Hematopoietic multipotent progenitor cell treated with erythropoietin and hydrocortisone succinate and interleukin-3 and kit ligand, for 8 days (in vitro differentiated cells): ENCODE results near the gene POLR2J2.
"Not testable (repeated sequence)": the region's sequence is repeated elsewhere in the genome, so short reads cannot be mapped to it uniquely, and the experiment has no call there.

Source experiments
- DNase-seq: peaks from one replicate; pipeline ENCODE4 v3.0.0-alpha.2; 2015

The POLR2J2 gene

DNA sequence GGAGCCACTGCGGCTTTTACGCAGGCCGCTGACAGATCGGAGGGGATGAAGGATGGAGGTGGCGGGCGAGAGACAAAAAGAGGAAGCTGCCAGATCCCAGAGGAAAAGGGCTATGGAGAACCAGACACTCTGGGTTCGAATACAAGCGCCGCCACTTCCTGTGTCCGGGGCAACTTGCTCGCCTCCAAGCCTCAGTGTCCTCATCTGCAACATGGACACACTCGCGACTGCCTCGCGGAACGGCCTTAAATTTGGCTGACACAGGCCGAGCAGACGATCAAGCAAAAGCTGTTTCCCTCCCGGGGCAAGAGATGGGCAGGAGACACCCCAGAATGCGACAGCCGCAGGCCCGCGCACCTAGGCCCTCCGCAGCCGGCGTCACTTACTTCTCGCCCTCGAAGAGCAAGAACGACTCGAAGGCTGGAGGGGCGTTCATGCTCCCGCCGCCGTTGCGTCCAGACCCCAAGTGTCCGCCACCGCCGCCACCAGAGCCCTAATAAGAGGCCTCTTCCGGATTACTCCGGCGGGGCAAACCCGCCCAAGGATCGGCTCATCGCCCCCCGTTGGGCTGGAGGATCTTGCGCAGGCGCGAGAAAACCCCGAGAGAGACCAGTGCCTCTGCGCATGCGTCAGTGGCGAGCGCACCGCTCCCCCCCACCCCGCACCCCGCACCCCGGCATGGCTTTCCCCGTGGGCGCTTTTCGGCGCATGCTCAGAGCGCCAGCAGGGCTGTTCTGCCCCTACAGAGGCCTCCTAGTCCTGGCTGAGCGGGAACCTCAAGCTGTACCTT lies at the start of gene POLR2J2:
POLR2J2 (minus strand) TSS at position 498 of the 790 bp plus-strand sequence; CDS start at position 436, 62 bp downstream.
- not testable (repeated sequence) for DNase-seq

DNA sequence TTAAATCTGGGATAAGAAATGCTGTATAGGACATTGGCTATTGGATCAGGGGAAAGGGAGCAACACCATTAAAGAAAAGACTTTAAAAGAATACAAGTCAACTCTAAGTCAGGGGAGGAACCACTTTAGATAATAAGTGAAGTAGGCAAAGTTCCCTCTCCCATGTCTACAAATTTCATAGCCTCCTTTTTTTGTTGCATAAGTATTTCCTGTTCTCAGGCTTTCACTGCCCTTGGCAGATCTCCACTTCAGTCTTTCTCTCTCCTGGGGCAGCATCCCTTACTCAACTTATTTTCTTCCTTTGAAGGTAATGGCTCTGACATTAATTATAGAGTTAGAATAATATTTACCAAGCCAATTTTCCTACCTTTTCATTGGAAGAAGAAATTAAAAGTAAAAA lies 47.0 kb upstream of the POLR2J2 start:
- not testable (repeated sequence) for DNase-seq

DNA sequence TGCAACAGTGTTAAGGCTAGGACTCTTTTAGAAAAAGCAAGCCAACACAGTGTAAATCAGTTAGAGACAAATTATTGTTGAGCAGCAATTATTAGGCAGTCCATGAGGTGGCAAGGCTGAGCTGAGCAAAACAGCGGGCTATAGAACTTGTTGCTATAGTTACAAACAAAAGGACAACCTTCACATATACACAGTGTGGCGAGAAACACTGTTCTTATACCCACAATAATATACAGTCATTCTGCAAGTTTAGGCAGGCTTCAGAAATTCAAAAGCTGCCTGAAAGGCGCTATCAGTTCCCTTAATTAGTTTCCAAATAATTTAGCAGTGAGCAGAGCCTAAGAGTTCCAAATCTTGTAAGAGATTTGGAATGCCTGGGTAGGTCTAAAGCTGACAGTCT lies 44.3 kb upstream of the POLR2J2 start:
- not testable (repeated sequence) for DNase-seq

DNA sequence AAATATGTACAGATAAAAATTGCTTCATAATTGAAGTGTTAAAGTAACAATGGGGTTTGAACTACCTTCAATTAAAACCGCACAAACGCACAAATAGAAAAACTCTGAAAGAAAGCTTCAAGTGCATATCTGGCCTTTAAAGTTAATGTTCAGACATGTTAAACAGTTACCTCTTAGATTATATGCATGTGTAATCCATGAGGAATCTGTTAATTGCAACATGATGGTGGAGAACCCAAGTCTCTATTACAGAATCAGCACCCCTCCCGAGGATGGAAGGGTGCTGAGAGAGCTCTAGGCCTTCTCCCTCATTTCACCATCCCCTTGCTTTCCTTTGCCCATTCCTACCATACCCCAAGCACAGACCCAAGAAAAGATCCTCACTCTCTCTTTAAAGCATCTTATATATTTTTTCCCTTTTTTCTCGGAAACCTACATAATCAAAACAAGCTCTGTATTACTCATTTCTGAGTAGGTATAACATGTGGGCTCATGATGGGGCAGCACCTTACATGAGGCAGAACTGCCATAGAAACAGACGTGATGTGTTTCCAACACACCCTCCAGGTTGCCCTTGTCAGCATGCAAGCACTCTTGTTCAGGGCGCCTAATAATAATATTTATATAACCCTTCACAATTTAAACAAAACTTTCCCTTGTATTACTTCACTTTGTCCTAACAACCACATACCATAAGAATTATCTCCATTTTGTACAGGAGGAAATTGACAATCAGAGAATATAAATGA lies 43.5 kb upstream of the POLR2J2 start:
- not testable (repeated sequence) for DNase-seq

DNA sequence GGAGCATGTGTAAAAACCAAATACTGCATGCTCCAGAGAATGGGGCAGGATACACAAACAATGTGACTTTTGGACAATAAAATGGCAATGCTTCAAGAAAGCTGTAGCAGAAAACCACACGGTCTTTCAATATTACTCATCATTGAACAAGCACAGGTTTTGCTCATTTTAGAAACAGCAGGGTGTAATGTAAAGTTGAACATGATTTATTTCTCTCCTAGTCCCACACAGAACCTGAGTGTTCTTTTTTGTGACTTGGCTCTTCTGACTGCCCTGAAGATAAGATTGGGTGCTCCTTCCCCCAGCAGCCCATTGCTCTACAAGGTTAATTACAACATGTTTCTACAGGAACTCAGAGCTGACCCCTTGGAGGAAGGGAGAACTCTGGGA lies 42.2 kb upstream of the POLR2J2 start:
- not testable (repeated sequence) for DNase-seq

DNA sequence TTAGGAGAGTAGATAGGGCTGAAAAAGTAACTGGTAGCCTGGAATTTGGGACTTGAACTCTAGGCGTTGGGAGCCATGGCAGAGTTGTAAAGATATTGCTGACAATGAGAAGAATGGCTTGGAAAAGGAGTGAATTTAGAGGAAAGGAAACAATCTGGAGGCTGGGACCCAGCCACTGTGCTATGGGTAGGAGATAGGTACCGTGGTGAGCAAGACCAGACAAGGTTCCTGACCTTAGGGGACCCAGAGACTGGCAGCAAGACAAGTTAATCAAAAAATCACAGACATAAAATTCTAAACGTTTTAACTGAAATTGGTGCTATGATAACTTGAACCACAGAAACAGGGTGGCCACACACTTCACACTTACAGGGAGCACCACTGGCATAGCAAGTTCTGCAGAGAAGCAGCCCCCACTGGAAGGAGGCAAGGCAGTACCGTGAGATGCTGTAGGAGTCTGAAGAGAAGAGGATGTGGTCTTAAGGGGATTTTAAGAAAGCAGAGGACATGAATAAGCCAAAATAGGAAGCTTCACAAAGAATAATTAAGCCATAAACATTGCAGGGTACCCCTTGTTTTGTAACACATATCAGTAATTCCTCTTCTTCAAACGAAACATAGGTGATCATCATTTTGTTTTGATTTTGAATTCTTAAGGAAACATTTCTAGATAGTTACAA lies 41.7 kb upstream of the POLR2J2 start:
- DNase-seq, result peak; percentile 3

DNA sequence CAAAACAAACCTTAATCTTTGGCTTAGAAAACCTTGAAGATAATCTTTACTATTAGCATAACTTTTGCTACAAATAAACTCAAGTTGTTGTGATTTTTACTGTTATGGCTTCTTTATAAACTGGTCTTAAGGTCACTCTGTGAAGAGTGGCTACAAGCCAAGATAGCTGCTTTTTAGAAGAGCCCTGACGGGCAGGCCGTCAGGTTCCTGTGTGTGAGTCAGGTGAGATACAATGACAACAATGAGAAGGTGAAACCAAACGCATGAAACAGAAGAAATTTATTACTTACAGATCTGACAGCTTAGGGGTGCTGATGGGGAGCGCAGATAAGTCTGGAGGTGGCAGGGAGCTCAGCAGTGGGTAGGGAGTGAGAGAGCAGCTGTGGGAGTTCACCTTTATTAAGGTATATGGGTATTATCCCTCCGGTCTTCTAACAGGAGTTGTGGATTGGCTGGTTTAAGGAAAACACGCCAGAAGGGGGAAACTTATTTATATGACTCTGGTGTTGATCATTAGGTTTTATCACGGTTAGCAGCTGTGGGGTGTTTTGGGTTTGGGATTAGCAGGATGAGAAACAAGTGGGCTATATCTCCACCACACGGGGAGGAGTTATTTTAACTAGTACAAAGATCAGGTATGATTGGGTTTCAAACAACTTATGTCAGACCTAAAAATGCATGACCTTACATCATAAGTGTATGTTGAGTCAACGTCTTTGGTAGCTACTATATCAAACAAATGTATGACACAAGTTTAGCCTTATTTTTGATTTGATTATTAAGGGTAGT lies 27.7 kb upstream of the POLR2J2 start:
- peak; percentile 6 for DNase-seq

DNA sequence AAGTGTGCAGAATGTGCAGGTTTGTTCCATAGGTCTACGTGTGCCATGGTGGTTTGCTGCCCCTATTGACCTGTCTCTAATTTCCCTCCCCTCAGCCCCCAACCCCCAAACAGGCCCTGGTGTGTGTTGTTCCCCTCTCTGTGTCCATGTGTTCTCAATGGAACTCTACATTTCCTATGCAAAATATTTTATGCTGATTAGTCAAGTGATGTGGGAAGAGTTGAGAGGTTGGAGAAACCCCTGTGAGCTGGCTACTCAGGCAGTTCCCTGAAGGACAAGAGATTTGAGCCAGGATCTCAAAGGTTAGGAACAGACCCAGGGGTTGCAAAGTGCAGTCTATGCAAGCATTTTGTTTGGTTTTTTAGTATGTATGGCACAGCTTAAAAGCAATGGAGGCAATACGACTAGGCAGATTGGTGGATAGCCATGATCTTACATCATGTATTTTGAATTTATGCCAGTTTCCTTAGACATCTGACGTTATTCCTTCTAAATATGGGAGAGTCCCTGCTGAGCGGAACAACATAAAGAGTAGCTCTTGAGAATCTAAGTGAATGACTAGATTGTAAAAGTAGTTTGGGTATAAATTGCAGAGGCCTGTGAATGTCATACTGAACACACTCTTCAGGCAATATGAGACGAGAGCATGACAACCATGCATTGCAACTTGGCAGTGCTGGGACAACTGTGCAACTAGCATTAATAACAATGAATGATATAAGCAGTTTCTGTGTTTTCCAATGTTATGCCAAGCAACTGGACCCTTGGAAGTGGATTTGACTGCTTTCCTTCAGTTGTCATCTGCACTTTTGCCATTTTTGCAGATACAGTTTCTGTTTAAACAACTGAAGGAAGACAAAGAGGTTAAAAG lies 26.4 kb upstream of the POLR2J2 start:
- not testable (repeated sequence) for DNase-seq

DNA sequence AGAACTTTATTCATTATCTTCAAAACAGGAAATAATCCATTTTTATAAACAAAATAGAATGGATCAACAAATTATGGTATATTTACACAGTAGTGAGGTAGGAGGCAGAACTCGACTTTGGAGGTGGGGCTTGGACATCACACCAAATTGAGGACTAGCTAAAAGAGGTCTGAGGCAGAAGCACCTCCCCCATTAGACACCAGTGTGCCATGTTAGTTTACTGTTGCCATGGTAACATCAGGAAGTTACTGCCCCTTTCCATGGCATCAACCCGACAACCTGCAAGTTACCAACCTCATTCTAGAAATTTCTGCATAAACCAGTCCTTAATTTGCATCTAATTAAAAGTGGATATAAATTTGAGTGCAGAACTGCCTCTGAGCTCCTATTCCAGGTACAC lies 24.5 kb upstream of the POLR2J2 start:
- not testable (repeated sequence) for DNase-seq

DNA sequence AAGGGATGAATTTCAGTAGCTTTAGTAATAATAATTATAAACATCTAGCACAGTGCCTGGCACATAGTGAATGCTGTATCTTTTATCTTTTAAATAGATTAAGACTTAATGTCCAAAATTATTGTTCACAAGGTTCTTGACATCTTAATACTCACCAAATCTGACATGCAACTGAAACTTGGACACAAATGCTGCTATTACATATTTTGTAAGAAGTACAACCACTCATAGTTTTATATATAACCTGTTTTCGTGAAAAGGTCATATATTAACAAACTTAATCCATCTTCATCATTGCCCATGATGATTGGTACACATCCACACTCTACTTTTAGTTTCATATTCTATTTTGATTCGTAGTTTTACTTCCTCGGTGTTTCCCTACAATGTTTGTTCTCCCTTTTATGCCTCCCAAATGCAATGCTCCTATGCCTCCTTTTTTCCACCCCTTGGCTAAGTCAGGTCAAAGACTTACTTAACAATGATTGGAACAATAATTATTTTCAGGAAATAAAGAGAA lies 23.6 kb upstream of the POLR2J2 start:
- not testable (repeated sequence) for DNase-seq

DNA sequence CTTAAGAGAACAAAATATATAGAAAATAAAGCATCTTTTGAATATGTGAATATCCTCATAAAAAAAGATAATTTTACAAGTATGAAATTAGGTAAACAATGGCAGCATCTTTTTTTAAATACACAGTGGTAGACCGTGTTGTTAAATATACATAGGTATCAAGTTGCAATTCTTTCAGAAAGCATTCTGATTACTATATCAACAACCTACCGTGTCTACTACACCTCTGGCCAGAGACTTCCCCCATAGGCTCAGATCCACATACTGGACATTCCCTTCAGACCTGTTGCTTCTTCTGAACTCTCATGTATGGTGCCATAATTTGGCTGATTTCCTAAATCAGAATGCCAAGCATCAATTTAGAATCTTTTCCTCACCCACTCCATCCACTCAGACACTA lies 22.5 kb upstream of the POLR2J2 start:
- not testable (repeated sequence) for DNase-seq

DNA sequence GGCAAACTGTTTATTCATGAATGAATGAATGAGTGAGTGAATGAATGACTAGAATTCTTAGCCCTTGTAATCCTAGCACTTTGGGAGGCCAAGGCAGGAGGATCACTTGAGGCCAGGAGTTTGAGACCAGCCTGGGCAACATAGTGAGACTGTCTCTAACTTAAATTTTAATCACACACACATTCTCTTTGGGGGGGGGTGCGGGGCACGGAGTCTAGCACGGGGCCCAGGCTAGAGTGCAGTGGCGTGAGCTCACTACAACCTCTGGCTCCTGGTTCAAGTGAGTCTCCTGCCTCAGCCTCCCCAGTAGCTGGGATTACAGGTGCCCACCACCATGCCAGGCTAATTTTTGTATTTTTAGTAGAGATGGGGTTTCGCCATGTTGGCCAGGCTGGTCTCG lies 19.1 kb upstream of the POLR2J2 start:
- DNase-seq, result not testable (repeated sequence)

DNA sequence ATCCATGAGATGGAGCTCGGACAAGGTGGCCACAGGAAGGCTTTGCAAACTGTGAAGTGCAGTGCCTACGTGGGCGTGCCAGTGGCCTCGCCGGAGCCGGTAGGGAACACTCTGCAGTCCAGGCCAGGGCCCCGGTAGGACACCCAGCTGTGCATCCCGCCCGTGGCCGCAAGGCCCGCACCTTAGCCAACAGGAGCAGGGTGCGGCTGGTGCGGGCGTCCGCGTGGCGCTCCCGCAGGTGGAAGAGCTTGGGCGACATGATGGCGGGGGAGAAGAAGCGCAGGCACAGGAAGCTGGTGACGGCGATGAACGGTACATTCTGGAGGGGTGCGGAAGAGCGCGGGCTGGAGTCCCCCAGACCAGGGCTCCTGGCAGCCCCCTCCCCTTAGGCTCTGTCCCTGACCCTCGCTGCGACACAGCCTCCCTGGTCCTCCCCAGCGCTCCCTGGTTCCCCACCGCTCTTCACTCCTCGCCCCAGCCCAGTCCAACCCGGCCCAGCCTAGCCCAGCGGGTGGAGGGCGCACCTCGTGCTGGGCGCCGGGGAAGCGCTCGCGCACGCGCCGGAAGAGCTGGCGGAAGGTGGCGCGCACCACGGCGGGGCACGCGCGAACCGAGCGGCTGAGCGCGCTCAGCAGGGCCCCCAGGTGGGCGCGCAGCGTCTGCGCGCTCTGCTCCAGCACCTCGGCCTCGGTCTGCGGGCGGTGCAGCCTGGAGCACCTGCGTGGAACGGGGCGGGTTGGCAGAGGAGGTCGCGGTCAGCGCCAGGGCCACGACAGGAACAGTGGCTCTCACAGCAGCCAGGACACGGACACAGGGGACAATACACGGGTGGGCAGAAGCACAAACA lies 18.2 kb upstream of the POLR2J2 start:
- DNase-seq, result not testable (repeated sequence)

DNA sequence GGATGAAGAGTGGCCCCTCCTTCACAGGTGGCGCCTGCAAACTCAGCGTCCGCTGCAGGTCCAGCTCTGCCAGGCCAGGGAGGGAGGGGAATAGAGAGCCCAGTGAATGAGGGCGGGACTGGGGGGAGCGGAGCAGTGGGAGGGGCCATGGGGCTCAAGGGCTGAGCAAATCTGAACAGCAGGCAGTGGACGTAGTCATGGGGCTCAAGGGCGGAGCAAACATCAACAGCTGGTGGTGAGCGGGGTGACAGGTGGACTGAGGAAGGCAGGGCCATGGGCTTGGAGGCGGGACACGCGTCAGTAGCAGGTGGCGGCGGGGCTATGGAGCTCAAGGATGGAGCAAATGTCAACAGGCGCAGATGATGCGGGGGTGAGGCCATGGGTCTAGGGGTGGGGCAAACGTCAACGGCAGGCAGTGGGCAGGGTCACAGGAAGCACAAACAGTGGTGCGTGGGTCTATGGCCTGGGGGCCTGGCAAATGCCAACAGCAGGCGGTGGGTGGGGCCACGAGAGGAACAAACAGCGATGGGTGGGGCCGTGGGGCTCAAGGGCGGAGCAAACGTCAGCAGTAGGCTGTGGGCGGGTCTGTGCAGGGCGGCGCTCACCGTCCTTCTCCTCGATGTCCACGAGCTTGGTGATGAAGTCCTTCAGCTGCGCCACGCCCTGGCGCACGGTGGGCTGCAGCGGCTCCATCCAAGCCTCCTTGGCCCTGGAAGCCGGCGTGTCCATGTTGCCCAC lies 17.0 kb upstream of the POLR2J2 start:
- DNase-seq, result not testable (repeated sequence)

DNA sequence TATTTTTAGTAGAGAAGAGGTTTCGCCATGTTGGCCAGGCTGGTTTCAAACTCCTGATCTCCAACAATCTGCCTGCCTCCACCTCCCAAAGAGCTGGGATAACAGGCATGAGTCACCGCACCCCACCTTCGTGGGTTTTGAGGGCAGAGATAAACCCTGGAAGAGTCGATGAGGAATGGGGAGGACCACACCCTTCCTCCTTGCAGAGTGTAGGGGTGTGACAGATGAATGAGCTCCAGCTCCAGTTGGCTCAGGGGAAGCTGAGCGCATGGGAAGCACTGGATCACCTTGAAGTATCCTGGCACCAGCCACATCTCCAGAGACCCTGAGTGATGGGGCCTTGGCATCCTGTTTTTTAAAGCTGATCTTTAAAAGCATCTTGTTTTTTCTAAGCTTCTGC lies 11.1 kb upstream of the POLR2J2 start:
- not testable (repeated sequence) for DNase-seq

DNA sequence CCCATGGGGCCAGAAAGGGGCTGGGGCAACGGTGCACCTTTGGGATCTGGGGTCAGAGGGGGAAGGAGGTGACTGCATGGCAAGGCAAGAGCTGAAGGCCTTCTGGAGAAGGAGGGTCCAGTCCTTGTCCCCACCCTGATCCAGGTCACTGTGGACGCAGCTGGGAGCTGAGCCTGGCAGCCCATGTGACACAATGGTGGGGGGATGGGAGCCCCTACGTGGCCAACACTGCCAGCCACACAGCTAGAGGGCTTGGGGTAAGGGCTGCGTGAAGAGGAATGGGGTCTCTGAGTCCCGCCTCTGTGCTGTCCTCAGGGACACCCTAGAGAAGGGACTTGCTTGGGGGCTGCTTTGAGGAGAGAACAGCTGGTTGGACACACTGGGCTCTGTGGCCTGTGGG lies 9.3 kb upstream of the POLR2J2 start:
- not testable (repeated sequence) for DNase-seq

DNA sequence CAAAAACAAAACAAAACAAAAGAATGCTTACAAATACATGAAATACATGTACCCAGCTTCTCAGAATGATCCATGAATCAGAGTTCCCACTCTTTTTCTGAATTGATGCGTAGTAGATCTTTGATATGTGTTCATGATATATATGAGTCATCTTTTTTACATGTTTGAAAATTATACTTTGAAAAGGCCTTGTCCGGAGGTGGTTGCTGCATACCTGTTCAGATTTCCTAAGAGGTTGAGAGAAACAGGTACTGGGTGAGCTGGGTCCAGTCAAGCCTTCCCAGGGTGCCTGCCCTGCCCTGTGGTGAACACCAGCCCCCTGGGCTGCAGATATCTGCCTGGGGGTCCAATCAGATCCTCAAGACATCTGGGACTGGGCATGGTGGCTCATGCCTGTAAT lies 4.1 kb upstream of the POLR2J2 start:
- DNase-seq, result not testable (repeated sequence)

DNA sequence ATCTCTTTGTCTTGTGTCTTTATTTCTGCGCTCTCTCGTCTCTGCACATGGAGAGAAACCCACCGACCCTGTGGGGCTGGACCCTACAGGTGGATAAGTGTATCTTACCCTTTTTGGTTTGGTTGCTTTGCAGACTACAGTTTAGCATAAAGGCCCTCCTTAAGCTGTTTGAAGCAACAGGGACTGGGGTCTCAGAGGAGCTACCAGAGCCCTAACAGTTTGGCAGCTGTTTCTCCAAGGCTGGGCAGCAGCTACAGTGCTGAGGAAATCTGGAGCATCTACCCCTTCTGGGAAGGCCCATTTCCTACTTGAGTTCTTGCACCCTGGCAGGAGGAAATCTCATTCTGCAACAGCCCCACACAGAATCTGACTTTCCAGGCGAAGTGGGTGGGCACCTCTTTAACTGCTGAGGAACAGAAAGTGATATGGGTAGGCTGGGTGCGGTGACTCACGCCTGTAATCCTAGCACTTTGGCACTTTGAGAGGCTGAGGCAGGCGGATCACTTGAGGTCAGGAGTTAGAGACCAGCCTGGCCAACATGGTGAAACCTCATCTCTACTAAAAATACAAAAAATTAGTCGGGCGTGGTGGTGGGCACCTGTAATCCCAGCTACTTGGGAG lies 2.1 kb upstream of the POLR2J2 start:
- DNase-seq, result not testable (repeated sequence)

DNA sequence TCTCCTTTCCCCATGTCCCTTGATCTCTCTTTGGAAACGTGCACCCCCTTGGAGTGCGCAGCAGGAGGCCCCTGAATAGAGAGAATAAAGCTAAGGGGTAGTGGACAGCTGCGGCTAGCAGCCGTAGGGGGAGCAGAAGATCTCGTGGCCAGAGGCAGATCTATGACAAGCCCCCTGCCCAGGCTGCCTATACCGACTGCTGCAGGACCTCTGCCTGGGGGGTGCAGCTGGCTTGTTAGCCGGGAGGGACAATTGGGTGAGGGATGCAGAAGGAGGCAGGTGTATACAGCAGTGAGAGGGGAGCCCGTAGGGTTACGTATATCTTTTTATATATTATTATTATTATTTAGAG lies 469 bp upstream of the POLR2J2 start:
- DNase-seq, result not testable (repeated sequence)
